HG03135 (cell line): ENCODE data around the gene STUM.

Source experiments
- ATAC-seq: cut with Tn5 transposase; IDR thresholded peaks from one replicate; pipeline ENCODE4 v1.9.1; 2021; ENCODE audit warnings: mild to moderate bottlenecking, moderate library complexity; ENCODE audit not compliant: unreplicated experiment

STUM gene

DNA sequence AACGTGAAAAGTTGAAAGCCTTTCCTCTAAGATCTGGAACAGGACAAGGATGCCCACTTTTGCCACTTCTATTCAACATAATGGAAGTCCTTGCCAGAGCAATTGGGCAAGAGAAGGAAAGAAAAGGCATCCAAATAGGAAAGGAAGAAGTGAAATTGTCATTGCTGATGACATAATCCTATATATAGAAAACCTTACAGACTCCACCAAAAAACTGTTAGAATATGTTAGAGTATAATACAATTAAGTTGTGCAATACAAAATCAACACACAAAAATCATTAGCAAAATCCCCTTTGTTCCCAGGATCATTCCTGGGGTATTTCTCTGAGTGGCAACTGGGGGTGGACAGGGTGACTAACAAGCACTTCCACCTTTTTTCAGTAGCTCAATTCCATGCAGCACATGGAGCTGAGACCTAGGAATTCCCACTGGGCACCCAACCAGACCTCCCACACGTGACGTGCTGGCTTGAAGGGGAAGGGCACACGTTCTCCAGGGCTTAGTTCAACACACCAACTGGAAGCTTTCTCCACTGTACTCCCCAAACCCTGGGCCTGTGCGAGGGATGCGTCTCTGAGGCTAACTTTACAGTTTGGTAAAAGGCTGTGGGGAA lies 9.6 kb downstream of the STUM start:
- ATAC-seq, result no peak

DNA sequence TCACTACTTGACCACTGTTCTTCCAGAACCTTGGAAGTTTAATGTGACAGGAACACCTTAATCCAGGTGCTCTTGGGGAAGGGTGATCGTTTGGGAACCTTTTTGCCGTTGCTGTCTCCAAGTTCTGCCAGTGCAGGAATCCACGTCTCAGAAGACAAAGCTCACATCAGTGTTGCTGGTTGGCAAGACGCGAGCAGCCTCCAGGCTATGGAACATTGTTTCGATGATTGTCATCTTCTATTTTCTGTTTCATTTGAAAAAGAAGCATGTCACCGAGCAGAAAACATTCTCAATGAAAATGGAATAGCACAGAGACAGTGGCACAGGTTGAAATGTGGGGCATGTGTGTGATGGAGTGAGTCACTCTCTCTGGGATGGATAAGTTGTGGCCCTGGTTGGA lies 11.7 kb downstream of the STUM start:
- no peak for ATAC-seq

DNA sequence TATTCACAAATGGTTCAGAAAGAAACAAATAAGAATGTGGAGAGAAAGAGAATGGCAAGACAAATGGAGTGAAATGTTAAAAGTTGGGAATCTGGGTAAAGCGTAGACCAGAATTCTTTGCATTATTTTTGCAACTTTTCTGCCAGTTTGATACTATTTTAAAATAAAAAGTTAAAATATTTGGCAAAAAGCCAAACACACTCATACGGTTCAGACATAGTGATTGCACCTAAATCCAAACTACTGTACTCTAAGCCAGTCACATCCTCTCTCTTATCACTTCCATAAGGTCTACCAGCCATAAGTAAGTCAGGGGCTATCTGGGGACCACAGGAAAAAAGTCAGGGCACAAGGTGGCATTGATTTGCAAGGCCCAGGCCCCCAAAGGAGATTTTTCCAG lies 14.4 kb downstream of the STUM start:
- ATAC-seq, result no peak

DNA sequence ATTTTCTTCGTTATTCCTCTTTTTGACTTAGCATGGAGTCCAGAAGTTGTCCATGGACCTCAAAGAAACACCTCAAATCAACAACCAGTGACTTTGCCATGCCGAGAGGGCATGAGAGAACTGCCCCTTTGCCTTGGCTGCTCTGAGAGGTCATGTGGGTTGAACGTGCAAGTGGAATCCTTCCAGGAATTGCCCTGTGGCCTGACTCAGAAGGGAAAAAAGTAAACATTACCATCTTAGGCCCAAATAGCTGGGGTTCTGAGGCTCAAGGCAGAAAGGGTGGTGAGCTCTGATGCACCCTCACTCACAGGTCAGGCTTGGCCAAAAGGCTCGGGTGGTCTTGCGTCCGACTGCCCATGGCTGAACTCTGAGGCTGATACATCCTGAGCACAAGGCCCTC lies 15.1 kb downstream of the STUM start:
- ATAC-seq, result no peak

DNA sequence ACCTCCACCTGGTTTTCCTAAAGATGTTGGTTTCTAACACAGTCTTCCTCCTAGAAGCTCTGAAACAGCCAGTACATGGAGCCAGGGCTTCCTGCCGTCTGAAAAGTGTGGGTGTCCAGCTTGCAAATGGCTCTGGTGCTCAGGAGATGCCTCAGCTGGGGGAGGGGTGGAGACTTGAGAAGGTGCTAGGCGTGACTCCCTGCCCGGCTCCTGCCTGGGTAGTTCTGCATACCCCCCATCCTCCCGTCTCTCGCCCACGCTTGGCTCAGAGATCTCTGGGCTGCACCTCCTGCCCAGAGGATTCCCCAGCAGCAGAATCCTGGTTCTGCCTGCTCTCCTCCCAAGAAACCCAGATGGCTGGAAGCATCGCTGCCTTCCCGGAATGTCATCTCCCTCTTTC lies 16.9 kb downstream of the STUM start:
- ATAC-seq, result no peak

DNA sequence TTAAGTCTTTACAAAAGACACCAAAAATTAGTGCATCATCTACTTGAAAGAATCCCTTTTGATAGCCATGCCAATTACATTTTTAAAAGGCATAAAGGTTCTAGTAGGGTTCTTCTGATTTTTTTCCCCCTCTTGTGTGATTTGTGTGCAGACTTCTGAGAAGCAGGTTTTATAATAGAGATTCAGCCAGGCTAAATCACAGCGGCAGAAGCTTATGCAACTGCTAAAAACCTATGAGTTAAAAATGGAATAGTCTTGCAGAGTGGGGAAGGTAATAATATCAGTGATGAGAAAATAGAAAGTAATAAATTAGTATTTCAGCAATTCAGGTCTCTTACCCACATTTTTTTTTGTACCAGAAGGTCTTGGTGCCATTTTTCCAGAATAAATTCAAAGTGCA lies 17.7 kb downstream of the STUM start:
- no peak for ATAC-seq

DNA sequence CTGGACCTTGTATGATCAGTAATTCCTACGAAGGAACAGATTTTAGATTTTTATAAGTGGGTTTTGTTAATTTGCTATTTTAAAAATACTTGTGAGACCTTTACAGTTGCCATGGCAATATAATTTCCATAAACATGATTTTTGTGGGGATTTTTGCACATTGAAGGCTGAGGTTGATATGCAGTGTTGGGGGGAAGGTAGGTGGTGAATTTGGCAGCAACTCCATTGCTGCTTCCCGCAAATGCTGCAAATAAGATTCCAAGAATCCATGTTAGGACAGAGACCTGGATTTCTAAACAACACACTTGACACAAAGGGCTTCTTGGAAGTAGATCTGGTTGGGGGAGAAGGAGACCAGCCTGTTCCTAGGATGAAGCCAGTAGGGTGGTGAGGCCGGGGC lies 18.2 kb downstream of the STUM start:
- no peak for ATAC-seq

DNA sequence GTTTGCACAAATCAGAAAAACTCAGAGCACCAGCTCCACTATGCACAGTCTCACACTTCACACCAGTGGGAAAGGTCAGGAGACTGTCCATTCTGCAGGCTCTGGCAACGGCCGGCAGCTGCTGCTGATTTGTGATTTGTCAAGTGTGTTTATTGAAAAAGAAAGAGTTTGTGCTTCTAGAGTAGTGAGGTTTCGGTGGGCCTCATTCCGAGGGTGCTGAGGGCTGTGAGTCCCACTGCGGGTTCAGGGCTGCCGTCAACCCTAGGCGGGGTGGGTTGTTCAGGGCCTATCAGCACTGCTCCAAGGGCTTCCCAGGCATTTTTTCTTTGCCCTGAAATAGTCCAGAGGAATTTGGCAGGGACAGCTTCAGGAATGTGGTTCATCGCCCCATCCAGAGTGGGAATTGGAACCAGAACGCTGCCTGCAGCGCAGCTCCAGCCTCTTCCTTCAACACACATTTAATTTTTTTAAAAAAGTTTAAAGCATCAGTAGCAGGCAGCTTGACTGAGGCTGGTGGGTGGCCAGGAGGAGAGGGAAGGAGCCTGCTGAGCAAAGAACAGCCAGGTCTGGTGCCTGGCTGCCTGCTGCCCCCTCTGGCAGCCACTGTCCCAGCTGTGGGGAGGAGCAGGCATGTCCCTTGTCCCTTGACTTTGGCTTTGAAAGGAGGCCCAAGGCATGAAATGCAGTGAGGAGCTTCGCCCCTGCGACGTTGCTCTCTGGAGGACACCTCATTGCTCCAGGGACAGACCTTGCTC lies 19.7 kb downstream of the STUM start:
- ATAC-seq, result no peak

DNA sequence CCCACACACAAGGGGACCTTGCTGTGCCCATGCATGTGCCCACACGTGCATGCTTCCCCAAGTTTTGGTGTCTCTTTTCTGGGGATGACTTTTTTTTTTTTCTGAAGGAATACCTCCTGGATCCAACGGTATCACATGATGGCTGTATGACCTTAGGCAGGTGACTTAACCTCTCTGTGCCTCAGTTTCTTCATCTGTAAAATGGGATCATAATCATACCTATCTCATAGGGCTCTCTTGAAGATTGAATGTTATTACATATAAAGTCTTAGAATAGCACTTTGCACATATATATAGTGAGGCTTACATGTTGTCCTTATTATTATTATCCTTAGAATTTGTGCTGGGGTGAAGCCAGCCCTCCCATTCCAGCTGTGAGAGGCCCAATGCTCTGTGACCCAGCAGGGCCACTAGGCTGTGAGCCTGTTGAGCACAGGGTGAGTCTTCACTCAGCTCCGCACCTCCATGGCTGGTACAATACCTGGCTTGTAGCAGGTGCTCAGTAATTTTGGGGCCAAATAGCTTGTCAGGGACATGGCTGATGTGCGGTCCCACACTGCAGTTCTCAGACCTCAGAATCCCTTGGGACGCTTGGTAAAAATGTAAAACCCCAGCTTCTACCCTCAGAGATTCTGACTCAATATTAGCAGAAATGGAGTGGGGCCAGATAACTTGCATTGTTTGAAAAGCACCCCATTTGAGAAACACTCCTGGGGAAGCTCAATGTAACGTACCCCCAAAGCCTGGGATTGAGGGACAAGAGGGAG lies 20.6 kb downstream of the STUM start:
- no peak for ATAC-seq

DNA sequence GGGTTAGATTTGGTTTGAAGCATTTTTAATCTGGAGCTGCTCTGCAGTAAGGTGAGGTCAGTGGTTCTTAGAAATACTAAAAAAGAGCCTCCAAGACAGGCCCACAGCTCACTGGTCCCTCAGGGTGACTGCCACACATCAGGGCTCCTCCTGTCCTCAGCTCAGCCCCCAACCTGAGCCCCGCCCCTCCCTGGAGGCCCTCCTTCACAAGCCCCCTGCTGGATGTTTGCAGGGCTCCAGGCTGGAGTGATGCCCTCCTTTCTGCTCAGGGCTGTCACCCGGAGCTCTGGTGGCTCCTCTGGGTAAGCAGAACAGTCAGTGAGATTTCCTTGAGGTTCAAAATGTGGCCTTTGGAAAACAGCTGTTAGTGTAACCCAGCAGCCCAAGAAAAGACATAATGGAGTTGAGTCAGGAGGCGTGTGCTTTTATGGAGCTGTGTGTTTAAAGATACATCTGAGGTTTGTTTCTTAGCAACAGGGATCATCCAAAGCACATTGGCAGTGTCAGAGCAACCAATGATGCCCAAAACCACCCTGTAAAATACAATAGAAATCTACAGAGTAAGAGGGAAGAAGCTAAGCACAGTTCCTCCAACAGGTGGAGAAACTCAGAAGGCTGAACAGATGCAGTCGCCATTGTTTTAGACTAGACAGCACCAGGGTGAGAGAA lies 21.4 kb downstream of the STUM start:
- peak; percentile 54 for ATAC-seq

DNA sequence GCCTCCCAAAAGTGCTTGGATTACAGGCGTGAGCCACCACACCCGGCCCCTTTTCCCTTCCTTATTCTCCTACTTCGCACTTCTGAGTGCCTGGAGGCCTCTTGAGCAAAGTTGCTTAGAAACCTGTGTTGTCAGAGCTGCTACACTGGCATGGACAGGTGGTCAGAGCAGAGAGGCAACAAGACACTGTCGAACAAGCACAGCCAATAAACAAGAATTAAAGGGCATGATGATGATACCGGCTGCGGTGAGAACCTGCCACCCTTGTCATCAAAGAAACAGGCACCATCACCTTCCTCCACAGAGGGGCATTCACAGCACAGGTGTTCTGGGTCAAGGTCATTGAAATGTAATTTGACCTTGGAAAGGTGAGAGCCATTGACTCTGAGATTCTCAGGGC lies 23.3 kb downstream of the STUM start:
- ATAC-seq, result no peak

DNA sequence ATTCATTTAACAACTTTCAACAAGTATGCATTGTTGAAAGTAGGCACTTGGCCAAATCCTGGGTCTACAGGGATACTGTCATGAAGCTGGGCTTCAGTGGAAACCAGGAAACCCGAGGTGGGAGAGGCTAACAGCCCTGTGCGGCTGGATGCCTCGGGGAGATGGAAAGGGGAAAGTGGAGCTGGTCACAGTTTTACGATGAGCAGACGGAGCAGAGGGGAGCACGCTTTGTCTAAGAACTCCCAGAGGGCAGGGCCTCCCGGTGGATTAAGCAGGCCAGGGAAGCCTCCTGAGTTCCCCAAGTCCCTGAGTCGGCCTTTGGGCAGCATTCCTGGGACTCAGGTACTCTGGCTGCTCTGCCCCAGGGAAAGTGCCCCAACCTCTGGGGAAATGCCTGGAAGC lies 23.8 kb downstream of the STUM start:
- no peak for ATAC-seq

DNA sequence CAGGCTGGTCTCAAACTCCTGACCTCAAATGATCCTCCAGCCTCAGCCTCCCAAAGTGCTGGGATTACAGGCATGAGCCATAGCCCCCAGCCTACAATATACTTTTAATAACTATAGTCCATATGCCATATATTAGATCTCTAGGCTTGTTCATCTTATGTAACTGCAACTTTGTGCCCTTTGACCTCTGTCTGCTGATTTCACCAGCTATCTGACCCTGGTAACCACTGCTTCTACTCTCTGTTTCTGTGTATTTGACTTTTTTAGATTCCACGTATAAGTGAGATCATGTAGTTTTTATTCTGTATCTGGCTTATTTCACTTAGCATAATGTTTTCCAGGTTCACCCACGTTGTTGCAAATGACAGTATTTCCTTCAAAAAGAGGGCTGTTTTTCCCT lies 25.5 kb downstream of the STUM start:
- ATAC-seq, result no peak

DNA sequence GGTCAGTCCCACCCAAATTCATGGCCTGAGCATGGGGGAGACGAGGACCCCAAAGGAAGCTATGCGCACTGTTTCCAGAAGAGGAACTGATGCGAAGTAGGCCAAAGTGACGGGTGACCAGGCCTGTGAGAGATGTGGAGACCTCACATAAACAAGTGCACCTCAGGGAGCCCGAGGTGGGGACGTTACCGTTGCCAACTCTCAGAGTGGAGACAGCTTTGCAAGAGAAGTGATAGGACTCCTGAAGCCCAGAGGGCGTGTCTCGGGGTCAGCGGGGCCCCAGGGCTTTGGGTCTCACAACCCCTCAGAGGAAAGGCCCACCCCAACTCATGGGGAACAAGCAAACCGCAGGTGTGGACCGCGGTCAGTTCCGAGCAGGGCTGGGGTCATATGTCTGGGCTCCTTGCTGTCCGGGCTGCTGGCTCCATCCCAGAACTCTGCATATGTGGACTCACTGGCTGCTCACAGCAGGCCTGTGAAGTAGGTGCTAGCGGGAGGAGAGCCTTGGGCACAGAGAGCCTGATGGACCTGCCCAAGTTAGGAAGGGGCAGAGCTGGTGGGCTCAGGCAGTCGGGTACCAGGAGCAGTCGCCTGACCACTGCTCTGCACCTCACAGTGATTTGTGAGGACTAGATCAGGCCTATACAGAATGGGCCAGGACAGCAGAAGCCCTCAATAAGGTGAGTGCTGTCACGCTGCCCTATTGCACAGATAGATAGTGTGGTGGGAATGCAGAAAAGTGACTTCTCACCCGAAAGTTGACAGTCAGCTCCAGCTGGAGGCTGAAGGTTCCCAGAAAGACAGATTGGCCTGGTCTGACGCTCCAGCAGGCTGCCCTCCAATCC lies 26.2 kb downstream of the STUM start:
- ATAC-seq, result no peak

DNA sequence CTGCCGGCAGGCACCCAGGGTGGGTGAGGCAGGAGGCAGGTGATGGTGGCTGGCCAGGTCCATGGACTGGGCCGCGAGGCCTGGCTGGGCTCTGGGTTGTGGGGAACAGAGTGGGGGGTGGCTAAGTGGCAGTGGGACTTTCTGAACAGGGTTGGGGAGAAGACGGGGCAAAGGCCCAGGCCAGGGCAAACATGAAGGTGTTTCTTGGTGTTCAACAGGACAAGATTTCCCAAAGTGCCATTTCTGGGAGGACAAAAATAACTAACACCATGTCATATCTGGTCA lies 26.8 kb downstream of the STUM start:
- ATAC-seq, result no peak

DNA sequence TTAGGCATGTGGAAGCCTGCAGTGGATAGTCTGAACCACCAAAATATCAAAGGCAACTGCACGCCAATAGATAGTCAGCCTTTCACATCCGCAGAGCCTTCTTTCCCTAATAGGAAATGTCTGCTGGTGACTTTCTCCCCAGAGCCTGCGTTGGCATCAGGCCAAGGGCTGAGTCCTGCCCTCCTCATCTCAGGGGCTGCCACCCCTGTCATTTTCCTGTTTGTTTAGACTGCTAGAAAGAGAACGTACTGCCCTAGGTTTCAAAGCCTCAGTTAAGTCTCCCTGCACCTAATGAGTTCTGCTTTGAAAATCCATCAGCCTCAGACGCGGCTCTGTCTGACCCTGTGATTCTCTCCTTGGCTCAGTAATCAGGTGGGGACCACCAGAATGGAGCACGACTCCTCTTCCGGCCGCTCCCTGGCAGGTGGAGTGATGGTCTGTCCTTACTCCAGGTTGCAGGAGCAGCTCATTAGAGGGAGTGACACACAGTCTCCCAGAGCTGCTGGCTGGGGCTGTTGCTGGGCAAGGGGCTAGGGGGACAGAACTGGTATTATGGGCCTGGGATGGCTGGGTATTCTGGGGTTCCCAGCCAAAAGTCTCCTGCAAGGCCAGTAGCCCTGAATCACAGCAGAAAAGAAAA lies 27.3 kb downstream of the STUM start:
- ATAC-seq, result no peak

DNA sequence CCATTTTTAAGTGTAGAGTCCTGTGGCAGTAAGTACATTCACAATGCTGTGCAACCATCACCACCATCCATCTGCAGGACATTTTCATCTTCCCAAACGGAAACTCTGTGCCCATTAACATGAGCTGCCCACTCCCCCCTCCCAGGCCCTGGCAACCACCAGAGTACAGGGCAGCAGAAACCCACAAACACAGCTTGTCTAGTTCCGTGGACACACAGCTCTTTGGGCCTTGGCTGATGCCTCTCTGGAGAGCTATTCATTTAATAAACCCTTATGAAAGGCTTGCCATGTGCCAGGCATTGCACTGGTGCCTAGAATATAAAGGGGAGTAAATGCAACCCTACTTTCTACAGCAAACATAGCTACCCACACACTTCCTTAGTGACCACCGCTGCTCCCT lies 28.0 kb downstream of the STUM start:
- ATAC-seq, result no peak

DNA sequence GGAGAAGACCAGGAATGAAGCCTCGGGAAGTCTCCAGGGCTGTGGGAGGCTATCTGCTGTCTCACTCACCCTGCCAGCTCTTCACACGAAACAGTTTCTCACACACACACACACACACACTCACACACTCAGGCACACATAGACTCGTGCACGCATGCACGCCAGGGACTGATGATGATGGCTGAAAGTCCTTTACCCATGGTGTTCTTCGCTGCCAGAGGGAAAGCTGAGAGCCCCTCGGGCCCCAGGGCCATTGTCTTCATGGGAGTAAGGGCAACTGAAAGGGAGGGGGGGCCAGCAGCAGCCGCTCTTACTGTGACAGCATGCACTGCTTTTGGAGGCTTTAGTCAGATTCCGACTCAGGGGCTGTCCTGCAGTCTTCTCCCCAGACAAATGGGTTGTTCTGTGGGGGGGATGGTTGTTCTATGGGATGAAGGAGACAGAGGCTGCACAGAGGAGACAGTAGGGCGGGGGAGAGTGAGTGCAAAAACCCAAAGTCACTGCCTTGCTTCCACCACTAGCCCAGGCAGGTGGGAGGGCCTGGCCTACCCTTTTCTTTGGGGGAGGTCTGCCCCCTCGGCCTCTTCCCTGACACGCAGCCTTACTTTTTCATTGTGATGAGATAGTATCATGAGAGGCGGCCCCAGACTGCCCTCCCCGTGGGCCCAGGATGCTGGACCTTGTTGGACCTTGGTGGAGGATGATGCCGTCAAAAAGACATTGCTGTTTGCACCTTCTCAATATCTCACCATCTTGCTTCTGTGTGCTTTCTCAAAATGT lies 29.0 kb downstream of the STUM start:
- no peak for ATAC-seq

DNA sequence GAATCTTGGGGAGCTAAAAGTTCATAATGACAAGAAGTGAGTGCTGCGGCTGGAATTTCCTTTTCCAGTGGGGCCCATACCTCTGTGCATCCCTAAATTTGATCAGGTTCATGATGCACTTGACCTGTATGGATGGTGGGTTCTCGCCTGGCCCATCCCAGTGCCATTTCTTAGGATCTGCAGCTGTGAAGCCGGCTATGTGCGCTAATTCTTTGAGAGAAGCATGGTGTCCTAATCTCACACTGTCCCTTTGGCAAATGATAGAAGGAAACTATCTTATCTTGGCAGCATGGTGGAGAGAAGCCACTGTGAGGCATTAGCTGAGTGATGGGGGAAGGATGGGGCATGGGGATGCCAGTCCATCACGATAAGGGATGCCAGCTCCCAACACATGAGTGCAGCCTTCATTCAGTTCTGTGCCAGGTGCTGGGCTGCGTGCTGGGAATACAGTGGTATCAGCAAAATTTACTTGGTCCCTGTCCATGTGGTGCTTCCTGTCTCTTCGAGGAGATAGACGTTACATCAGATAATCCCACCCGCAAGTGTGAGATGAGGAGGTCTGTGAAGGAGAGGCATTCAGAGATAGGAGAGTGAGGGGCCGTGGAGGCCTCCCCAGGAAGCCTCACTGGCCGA lies 30.5 kb downstream of the STUM start:
- no peak for ATAC-seq
